Trophoblast cell (in vitro differentiated cells and primary cell): ENCODE results near the gene BCAS2.
"Not testable (repeated sequence)": the region's sequence is repeated elsewhere in the genome, so short reads cannot be mapped to it uniquely, and the experiment has no call there.

ENCODE experiments used
- DNase-seq, 2 donors: peaks; one replicate each; pipeline ENCODE4 v3.0.0-alpha.2; 2016
- H2AFZ ChIP-seq: 2 replicates; pipeline ENCODE4 v1.6.1; 2013; ENCODE audit warnings: low read length, moderate library complexity, mild to moderate bottlenecking; ENCODE audit not compliant: insufficient read depth, poor library complexity
- H2AK5ac ChIP-seq: 2 replicates; pipeline ENCODE4 v1.6.1; 2013; ENCODE audit warnings: mild to moderate bottlenecking, low read length
- H2BK120ac ChIP-seq: 2 replicates; pipeline ENCODE4 v1.6.1; 2013; ENCODE audit warnings: low read length, mild to moderate bottlenecking, moderate library complexity; ENCODE audit not compliant: insufficient read depth, poor library complexity
- H2BK12ac ChIP-seq: 2 replicates; pipeline ENCODE4 v1.6.1; 2013; ENCODE audit warnings: mild to moderate bottlenecking, low read length, moderate library complexity
- H2BK5ac ChIP-seq: 2 replicates; pipeline ENCODE4 v1.6.1; 2013; ENCODE audit warnings: low read length, low read depth, moderate library complexity, mild to moderate bottlenecking; ENCODE audit not compliant: poor library complexity
- H3K14ac ChIP-seq: 2 replicates; pipeline ENCODE4 v1.6.1; 2013; ENCODE audit warnings: mild to moderate bottlenecking, low read length
- H3K18ac ChIP-seq: 2 replicates; pipeline ENCODE4 v1.6.1; 2013; ENCODE audit warnings: mild to moderate bottlenecking, low read length
- H3K23ac ChIP-seq: 2 replicates; pipeline ENCODE4 v1.6.1; 2013; ENCODE audit warnings: low read length
- H3K27ac ChIP-seq: 2 replicates; pipeline ENCODE4 v1.5.1; 2013; ENCODE audit warnings: low read depth, mild to moderate bottlenecking, inconsistent platforms, low read length, moderate library complexity
- H3K27me3 ChIP-seq: 2 replicates; pipeline ENCODE4 v1.6.1; 2013; ENCODE audit warnings: inconsistent platforms, mild to moderate bottlenecking, low read length, moderate library complexity; ENCODE audit not compliant: insufficient read depth
- H3K36me3 ChIP-seq, 2 experiments: 1 replicate in 1 of 2; 2 replicates in 1 of 2; pipeline ENCODE4 v1.6.1; 2013; ENCODE audit warnings: low read length in 2 of 2, mild to moderate bottlenecking in 2 of 2, moderate library complexity in 1 of 2; ENCODE audit not compliant: insufficient read depth in 2 of 2, control insufficient read depth in 1 of 2
- H3K4ac ChIP-seq: 2 replicates; pipeline ENCODE4 v1.6.1; 2013; ENCODE audit warnings: low read depth, mild to moderate bottlenecking, low read length, moderate library complexity
- H3K4me1 ChIP-seq, 2 experiments: 1 replicate in 1 of 2; 2 replicates in 1 of 2; pipeline ENCODE4 v1.6.1; 2013; ENCODE audit warnings: low read length in 2 of 2, mild to moderate bottlenecking in 2 of 2, moderate library complexity in 1 of 2; ENCODE audit not compliant: insufficient read depth in 2 of 2, control insufficient read depth in 1 of 2
- H3K4me2 ChIP-seq: 2 replicates; pipeline ENCODE4 v1.6.1; 2013; ENCODE audit warnings: inconsistent platforms, mild to moderate bottlenecking, low read length, moderate library complexity
- H3K4me3 ChIP-seq: 2 replicates; pipeline ENCODE4 v1.5.1; 2013; ENCODE audit warnings: mild to moderate bottlenecking, low read depth, low read length, inconsistent platforms
- H3K79me1 ChIP-seq: one replicate; pipeline ENCODE4 v1.6.1; 2013; ENCODE audit warnings: low read length
- H3K79me2 ChIP-seq: 2 replicates; pipeline ENCODE4 v1.6.1; 2013; ENCODE audit warnings: low read length, mild to moderate bottlenecking; ENCODE audit not compliant: control insufficient read depth, insufficient read depth, poor library complexity
- H3K9ac ChIP-seq: 2 replicates; pipeline ENCODE4 v1.6.1; 2013; ENCODE audit warnings: mild to moderate bottlenecking, low read length
- H3K9me3 ChIP-seq: 2 replicates; pipeline ENCODE4 v1.6.1; 2013; ENCODE audit warnings: low read depth, mild to moderate bottlenecking, control low read depth, inconsistent platforms, low read length; ENCODE audit not compliant: insufficient read depth
- H4K12ac ChIP-seq: 2 replicates; pipeline ENCODE4 v1.6.1; 2013; ENCODE audit warnings: low read depth, mild to moderate bottlenecking, low read length, moderate library complexity
- H4K8ac ChIP-seq: 2 replicates; pipeline ENCODE4 v1.6.1; 2013; ENCODE audit warnings: low read depth, mild to moderate bottlenecking, low read length, moderate library complexity
- H4K91ac ChIP-seq: one replicate; pipeline ENCODE4 v1.6.1; 2013; ENCODE audit warnings: low read depth, mild to moderate bottlenecking, low read length, moderate library complexity
- WGBS: extraction: QIAGEN DNeasy Blood & Tissue Kit; methylation state at CpG from one replicate; pipeline ENCODE4 v1.1.7; 2013; ENCODE audit warnings: missing lambda C conversion rate; ENCODE audit not compliant: insufficient read length, insufficient coverage; ENCODE audit errors: extremely low coverage; 5-methylcytosine and 5-hydroxymethylcytosine counted together

The BCAS2 gene

GRCh38 chr1:114585231-114585630 lies 3.8 kb upstream of the BCAS2 start:
- H3K23ac ChIP-seq, result no peak overlapping the region
- H2BK120ac ChIP-seq, result no peak overlapping the region
- no peak overlapping the region for H3K4ac ChIP-seq
- H3K27ac ChIP-seq, result no peak overlapping the region
- H2BK5ac ChIP-seq, result no peak overlapping the region
- H3K79me2 ChIP-seq, result peaks cover 3% of the 10 kb centered on the region
- H3K4me3 ChIP-seq, result no peak overlapping the region
- WGBS, result no CpG with 5 or more reads among the region's 1 CpG
- H4K8ac ChIP-seq, result no peak overlapping the region
- no peak overlapping the region for H2BK12ac ChIP-seq
- no peaks in the 10 kb centered on the region for H3K27me3 ChIP-seq
- no peak overlapping the region for H2AFZ ChIP-seq
- no peak for DNase-seq
- H3K9ac ChIP-seq, result no peak overlapping the region
- no peaks in the 10 kb centered on the region for H3K36me3 ChIP-seq
- no peak overlapping the region for H2AK5ac ChIP-seq
- H4K12ac ChIP-seq, result no peak overlapping the region
- H3K4me2 ChIP-seq, result no peak overlapping the region
- no peak overlapping the region for H3K18ac ChIP-seq
- peaks cover 7% of the 10 kb centered on the region for H3K79me1 ChIP-seq
- no peak overlapping the region for H4K91ac ChIP-seq
- no peak overlapping the region for H3K14ac ChIP-seq
- no peaks in the 10 kb centered on the region for H3K4me1 ChIP-seq
- H3K9me3 ChIP-seq, result no peaks in the 10 kb centered on the region

- Histone ChIP-seq H4K91ac (no peak overlapping the region), H3K27me3 (no peaks in the 10 kb centered on the region), H2AK5ac (no peak overlapping the region), H2BK12ac (no peak overlapping the region), H3K23ac (no peak overlapping the region), H3K9me3 (no peaks in the 10 kb centered on the region), H3K79me1 (no peaks in the 10 kb centered on the region), H3K14ac (no peak overlapping the region), H4K8ac (no peak overlapping the region), H3K18ac (no peak overlapping the region), H3K4ac (no peak overlapping the region), H2BK120ac (no peak overlapping the region), H3K27ac (no peak overlapping the region), H3K9ac (no peak overlapping the region), H3K79me2 (no peaks in the 10 kb centered on the region), H3K4me3 (no peak overlapping the region), H2AFZ (no peak overlapping the region), H3K36me3 (peaks cover 21 to 37% of the 10 kb centered on the region in 2 experiments), H3K4me2 (no peak overlapping the region), H4K12ac (no peak overlapping the region), H2BK5ac (no peak overlapping the region), H3K4me1 (no peaks in the 10 kb centered on the region)
- no CpG with 5 or more reads among the region's 2 CpGs for WGBS
- no peak for DNase-seq
Observed at GRCh38 chr1:114574365-114574764, 7.0 kb downstream of the BCAS2 start.

DNA sequence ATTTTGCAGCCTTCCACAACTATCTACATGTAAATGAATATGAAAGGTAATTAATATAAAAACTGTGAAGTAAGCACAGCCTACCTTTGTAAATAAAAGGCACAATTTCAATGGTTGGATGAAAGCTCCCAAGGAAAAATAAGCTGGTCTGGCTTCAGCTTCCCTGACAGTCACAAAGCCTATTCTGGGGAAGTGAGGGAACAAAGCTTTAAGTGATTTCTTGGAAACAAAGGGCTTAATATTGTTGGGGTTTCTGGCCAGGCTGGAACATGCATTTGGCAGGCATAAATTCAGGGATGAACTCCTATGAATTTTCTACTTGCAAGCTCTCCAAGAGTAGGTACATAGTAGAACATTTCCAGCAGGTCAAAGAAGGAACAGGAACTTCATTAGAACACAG lies 17.3 kb downstream of the BCAS2 start:
- no peak overlapping the region for H3K9ac ChIP-seq
- no peak overlapping the region for H3K14ac ChIP-seq
- H4K8ac ChIP-seq, result no peak overlapping the region
- no peak overlapping the region for H3K4me2 ChIP-seq
- H2BK12ac ChIP-seq, result no peak overlapping the region
- H4K91ac ChIP-seq, result no peak overlapping the region
- no peaks in the 10 kb centered on the region for H3K27me3 ChIP-seq
- H3K9me3 ChIP-seq, result no peaks in the 10 kb centered on the region
- no peak overlapping the region for H2BK120ac ChIP-seq
- H3K4ac ChIP-seq, result no peak overlapping the region
- H2AFZ ChIP-seq, result no peak overlapping the region
- H3K4me1 ChIP-seq, result no peaks in the 10 kb centered on the region
- H3K79me2 ChIP-seq, result no peaks in the 10 kb centered on the region
- peaks cover 15 to 21% of the 10 kb centered on the region in 2 experiments for H3K36me3 ChIP-seq
- no peaks in the 10 kb centered on the region for H3K79me1 ChIP-seq
- no peak overlapping the region for H4K12ac ChIP-seq
- H3K18ac ChIP-seq, result no peak overlapping the region
- DNase-seq, result no peak
- H3K23ac ChIP-seq, result no peak overlapping the region
- H3K27ac ChIP-seq, result no peak overlapping the region
- no peak overlapping the region for H2AK5ac ChIP-seq
- no peak overlapping the region for H2BK5ac ChIP-seq
- no peak overlapping the region for H3K4me3 ChIP-seq

- not testable (repeated sequence) for H3K14ac ChIP-seq, H4K91ac ChIP-seq, H3K27ac ChIP-seq, H3K4me3 ChIP-seq, H4K8ac ChIP-seq, H3K4ac ChIP-seq, H2AFZ ChIP-seq, DNase-seq, H3K23ac ChIP-seq, H3K79me1 ChIP-seq, H3K18ac ChIP-seq, H2BK12ac ChIP-seq, H3K9ac ChIP-seq, H4K12ac ChIP-seq, H2BK120ac ChIP-seq, H3K4me2 ChIP-seq, H3K27me3 ChIP-seq, H2BK5ac ChIP-seq, H3K9me3 ChIP-seq, H3K4me1 ChIP-seq, H2AK5ac ChIP-seq, H3K79me2 ChIP-seq
- H3K36me3 ChIP-seq, result peaks cover 9 to 18% of the 10 kb centered on the region in 2 experiments
- WGBS, result no CpG with 5 or more reads among the region's 3 CpGs
Observed at GRCh38 chr1:114562978-114563510, 18.4 kb downstream of the BCAS2 start.
